RWPE2 (cell line): ENCODE results near the gene TSPYL1.

Experiments used
- ATAC-seq: fragments of 200-7000 bp; cut with Tn5 transposase; 3 replicates; pipeline ENCODE4 v1.9.1; 2021; ENCODE audit warnings: low read depth
- DNase-seq: peaks from one replicate; pipeline ENCODE4 v3.0.0-alpha.2; 2020; ENCODE audit warnings: low spot score
- H3K27ac ChIP-seq: fragments of 450-650 bp; 2 replicates; pipeline ENCODE4 v1.5.1; 2017; ENCODE audit warnings: mild to moderate bottlenecking; ENCODE audit not compliant: poor library complexity, severe bottlenecking
- H3K27me3 ChIP-seq: fragments of 250-450 bp; sonication (Bioruptor Pico); 2 replicates; pipeline ENCODE4 v1.5.1; 2021; ENCODE audit warnings: mild to moderate bottlenecking, moderate library complexity; ENCODE audit not compliant: insufficient read depth, poor library complexity, severe bottlenecking
- H3K36me3 ChIP-seq: fragments of 250-450 bp; sonication (Bioruptor Pico); 2 replicates; pipeline ENCODE4 v1.5.1; 2020; ENCODE audit warnings: low read depth, mild to moderate bottlenecking, moderate library complexity
- H3K4me1 ChIP-seq: fragments of 250-450 bp; sonication (Bioruptor Pico); 2 replicates; pipeline ENCODE4 v1.5.1; 2021; ENCODE audit warnings: mild to moderate bottlenecking, moderate library complexity; ENCODE audit not compliant: insufficient read depth, poor library complexity, severe bottlenecking
- H3K4me3 ChIP-seq: fragments of 250-450 bp; sonication (Bioruptor Pico); 2 replicates; pipeline ENCODE4 v1.5.1; 2021; ENCODE audit warnings: mild to moderate bottlenecking, moderate library complexity; ENCODE audit not compliant: severe bottlenecking
- H3K9me3 ChIP-seq: fragments of 250-450 bp; sonication (Bioruptor Pico); 2 replicates; pipeline ENCODE4 v1.5.1; 2021; ENCODE audit warnings: mild to moderate bottlenecking, moderate library complexity; ENCODE audit not compliant: severe bottlenecking
- CTCF ChIP-seq: fragments of 450-650 bp; IDR thresholded peaks from one replicate; pipeline ENCODE4 v1.5.1; 2017; ENCODE audit warnings: mild to moderate bottlenecking, moderate library complexity; ENCODE audit not compliant: poor library complexity, severe bottlenecking

The TSPYL1 gene

GRCh38 chr6:116251568-116252384 lies 28.0 kb downstream of the TSPYL1 start:
- Histone ChIP-seq H3K9me3 (no peaks in the 10 kb centered on the region), H3K36me3 (peaks cover 14% of the 10 kb centered on the region; the same call in 1 of the 2 replicates), H3K27ac (peak overlapping the region; percentile 80), H3K4me3 (no peak overlapping the region), H3K4me1 (peaks cover 36% of the 10 kb centered on the region), H3K27me3 (no peaks in the 10 kb centered on the region)
- no peak for TF ChIP-seq CTCF
- DNase-seq, result no peak
- ATAC-seq, result peak; percentile 36

- DNase-seq (no peak), ATAC-seq (no peak)
- Histone ChIP-seq H3K36me3 (peaks cover 20% of the 10 kb centered on the region; the same call in 1 of the 2 replicates), H3K27ac (no peak overlapping the region), H3K4me3 (no peak overlapping the region), H3K9me3 (no peaks in the 10 kb centered on the region), H3K27me3 (no peaks in the 10 kb centered on the region), H3K4me1 (peaks cover 28% of the 10 kb centered on the region)
- TF ChIP-seq CTCF, result no peak
Observed at GRCh38 chr6:116248577-116248976, 31.2 kb downstream of the TSPYL1 start.

GRCh38 chr6:116247285-116247684 lies 32.4 kb downstream of the TSPYL1 start:
- H3K9me3 ChIP-seq, result no peaks in the 10 kb centered on the region
- no peaks in the 10 kb centered on the region for H3K27me3 ChIP-seq
- TF ChIP-seq CTCF, result no peak
- ATAC-seq, result no peak
- H3K4me1 ChIP-seq, result peaks cover 22% of the 10 kb centered on the region
- DNase-seq, result no peak
- no peak overlapping the region for H3K4me3 ChIP-seq
- peaks cover 23% of the 10 kb centered on the region; the same call in 1 of the 2 replicates for H3K36me3 ChIP-seq
- H3K27ac ChIP-seq, result no peak overlapping the region

GRCh38 chr6:116246089-116246488 lies 33.6 kb downstream of the TSPYL1 start:
- DNase-seq (no peak), ATAC-seq (no peak)
- H3K4me3 ChIP-seq, result no peak overlapping the region
- no peaks in the 10 kb centered on the region for H3K9me3 ChIP-seq
- TF ChIP-seq CTCF, result no peak
- H3K36me3 ChIP-seq, result peaks cover 15% of the 10 kb centered on the region; the same call in 1 of the 2 replicates
- no peak overlapping the region for H3K27ac ChIP-seq
- no peaks in the 10 kb centered on the region for H3K27me3 ChIP-seq
- peaks cover 16% of the 10 kb centered on the region for H3K4me1 ChIP-seq

- no peak for DNase-seq
- Histone ChIP-seq H3K9me3 (no peaks in the 10 kb centered on the region), H3K4me3 (no peak overlapping the region), H3K27ac (no peak overlapping the region), H3K27me3 (no peaks in the 10 kb centered on the region), H3K36me3 (peaks cover 20% of the 10 kb centered on the region), H3K4me1 (peaks cover 3% of the 10 kb centered on the region)
- ATAC-seq, result no peak
- no peak for TF ChIP-seq CTCF
Observed at GRCh38 chr6:116244284-116244683, 35.4 kb downstream of the TSPYL1 start.
